GM12878 (cell line): Measurements from ENCODE around the gene RARG. TPM values are rescaled to one million over a fixed set of nuclear protein-coding genes. Genes with fewer than 3 reads are reported as not detected.

Experiments
- CREB1 ChIP-seq: IDR thresholded peaks from 2 replicates; pipeline ENCODE4 v1.6.1; 2012; ENCODE audit warnings: low read depth, mild to moderate bottlenecking, inconsistent platforms
- EGR1 ChIP-seq, 2 experiments: IDR thresholded peaks; 1 replicate in 1 of 2; 2 replicates in 1 of 2; pipeline ENCODE4 v1.6.1; 2011 to 2012; ENCODE audit warnings: low read depth in 2 of 2, low read length in 2 of 2, borderline replicate concordance in 1 of 2, mild to moderate bottlenecking in 1 of 2, moderate library complexity in 1 of 2
- EP300 ChIP-seq, 2 experiments: fragments of 150-350 bp in 1 of 2; IDR thresholded peaks; 2 replicates each; pipeline ENCODE4 v1.6.1; 2011 to 2012; ENCODE audit warnings: low read depth in 2 of 2, low read length in 2 of 2, borderline replicate concordance in 1 of 2, improper control_type of control experiment in 1 of 2, inconsistent platforms in 1 of 2; ENCODE audit not compliant: control insufficient read depth in 1 of 2
- FOS ChIP-seq: IDR thresholded peaks from 3 replicates; pipeline ENCODE4 v1.6.1; 2011; ENCODE audit warnings: borderline replicate concordance; ENCODE audit not compliant: insufficient read length; ENCODE audit errors: extremely low read depth
- GABPA ChIP-seq: IDR thresholded peaks from 2 replicates; pipeline ENCODE4 v1.6.1; 2014; ENCODE audit warnings: antibody characterized with exemption, low read depth, mild to moderate bottlenecking, inconsistent platforms
- GATAD2B ChIP-seq: fragments of 450-650 bp; conservative IDR thresholded peaks from 2 replicates; pipeline ENCODE4 v1.6.1; 2017; ENCODE audit warnings: low read depth, mild to moderate bottlenecking, moderate library complexity
- IKZF1 ChIP-seq: fragments of 450-650 bp; conservative IDR thresholded peaks from 2 replicates; pipeline ENCODE4 v1.6.1; 2017; ENCODE audit warnings: antibody characterized with exemption, mild to moderate bottlenecking
- IKZF2 ChIP-seq, 2 experiments: fragments of 450-650 bp; IDR thresholded peaks; 2 replicates each; pipeline ENCODE4 v1.6.1; 2017; ENCODE audit warnings: mild to moderate bottlenecking in 2 of 2, moderate library complexity in 2 of 2
- IRF4 ChIP-seq: IDR thresholded peaks from 2 replicates; pipeline ENCODE4 v1.6.1; 2011; ENCODE audit warnings: low read depth, low read length
- JUNB ChIP-seq: IDR thresholded peaks from 2 replicates; pipeline ENCODE4 v1.6.1; 2016; ENCODE audit warnings: antibody characterized with exemption, mild to moderate bottlenecking
- MEF2A ChIP-seq: IDR thresholded peaks from 2 replicates; pipeline ENCODE4 v1.6.1; 2011; ENCODE audit warnings: low read depth, mild to moderate bottlenecking, low read length, moderate library complexity; ENCODE audit not compliant: insufficient read depth
- MXI1 ChIP-seq: fragments of 150-350 bp; IDR thresholded peaks from 2 replicates; pipeline ENCODE4 v1.6.1; 2011; ENCODE audit warnings: low read depth, mild to moderate bottlenecking, inconsistent platforms, low read length, improper control_type of control experiment
- MYB ChIP-seq: fragments of 150-350 bp; IDR thresholded peaks from 2 replicates; pipeline ENCODE4 v1.6.1; 2014; ENCODE audit warnings: mild to moderate bottlenecking, low read depth, low read length, borderline replicate concordance
- NFXL1 ChIP-seq: fragments of 450-650 bp; IDR thresholded peaks from 2 replicates; pipeline ENCODE4 v1.6.1; 2017; ENCODE audit warnings: antibody characterized with exemption, mild to moderate bottlenecking, borderline replicate concordance
- NFYA ChIP-seq: IDR thresholded peaks from 2 replicates; pipeline ENCODE4 v1.6.1; 2011; ENCODE audit warnings: low read depth, mild to moderate bottlenecking, low read length, improper control_type of control experiment, borderline replicate concordance
- NR2F1 ChIP-seq: fragments of 450-650 bp; conservative IDR thresholded peaks from 2 replicates; pipeline ENCODE4 v1.6.1; 2017; ENCODE audit warnings: mild to moderate bottlenecking
- PAX8 ChIP-seq: fragments of 450-650 bp; IDR thresholded peaks from 2 replicates; pipeline ENCODE4 v1.6.1; 2017; ENCODE audit warnings: mild to moderate bottlenecking, moderate library complexity
- POLR2A ChIP-seq: IDR thresholded peaks from 2 replicates; pipeline ENCODE4 v1.6.1; 2011; ENCODE audit warnings: low read depth, mild to moderate bottlenecking, low read length
- RAD21 ChIP-seq: IDR thresholded peaks from 2 replicates; pipeline ENCODE4 v1.6.1; 2011; ENCODE audit warnings: mild to moderate bottlenecking, low read depth, low read length, moderate library complexity; ENCODE audit not compliant: insufficient read depth
- RCOR1 ChIP-seq: conservative IDR thresholded peaks from 2 replicates; pipeline ENCODE4 v1.6.1; 2012; ENCODE audit warnings: low read depth, low read length, improper control_type of control experiment
- RELA ChIP-seq: fragments of 450-650 bp; IDR thresholded peaks from 2 replicates; pipeline ENCODE4 v1.8.0; 2014; ENCODE audit warnings: borderline replicate concordance; ENCODE audit not compliant: partially characterized antibody
- SMARCA5 ChIP-seq: fragments of 450-650 bp; IDR thresholded peaks from 2 replicates; pipeline ENCODE4 v1.6.1; 2017; ENCODE audit warnings: mild to moderate bottlenecking
- SREBF1 ChIP-seq: IDR thresholded peaks from 2 replicates; pipeline ENCODE4 v1.6.1; 2012; ENCODE audit warnings: mild to moderate bottlenecking, low read length
- STAT1 ChIP-seq: fragments of 450-650 bp; conservative IDR thresholded peaks from 2 replicates; pipeline ENCODE4 v1.6.1; 2014; ENCODE audit warnings: antibody characterized with exemption, mild to moderate bottlenecking
- SUZ12 ChIP-seq: fragments of 200-600 bp; sonication (generic); IDR thresholded peaks from one replicate; pipeline ENCODE4 v1.6.1; 2018; ENCODE audit warnings: antibody characterized with exemption, mild to moderate bottlenecking; ENCODE audit not compliant: unreplicated experiment
- TBL1XR1 ChIP-seq: IDR thresholded peaks from 2 replicates; pipeline ENCODE4 v1.6.1; 2012; ENCODE audit warnings: low read depth, low read length, improper control_type of control experiment
- ZNF384 ChIP-seq: IDR thresholded peaks from 2 replicates; pipeline ENCODE4 v1.6.1; 2012; ENCODE audit warnings: low read depth, mild to moderate bottlenecking, low read length, improper control_type of control experiment, borderline replicate concordance
- polyA plus RNA-seq, 11 experiments: library from polyadenylated mRNA; depleted of rRNA in 4 of 11; unstranded in 6 of 11; stranded (reverse) in 5 of 11; fragments of >200 nt; fragmentation: Nextera tagmentation in 4 of 11; fragmentation: Illumina TruSeq in 1 of 11; extraction: Ambion mirVana in 4 of 11; extraction: Trizol in 1 of 11; gene quantifications; 1 replicate in 1 of 11; 2 replicates in 10 of 11; pipeline versions ENCODE4 v1.2.1 to v1.2.3, GENCODE V29; 2011 to 2016; ENCODE audit warnings: inconsistent platforms in 2 of 11, missing spikeins in 2 of 11, low read depth in 1 of 11
- total RNA-seq, 4 experiments: library from RNA; depleted of rRNA in 3 of 4; stranded (reverse); fragments of >200 nt in 3 of 4; fragmentation: Illumina TruSeq in 1 of 4; extraction: Trizol in 1 of 4; gene quantifications; 2 replicates each; pipeline versions ENCODE4 v1.2.1 to v1.2.3, GENCODE V29; 2013 to 2021
- TF ChIP-seq, protein P1 (sequence below): IDR thresholded peaks from 2 replicates; pipeline ENCODE4 v1.6.1; 2012; ENCODE audit warnings: low read depth, low read length, improper control_type of control experiment
- TF ChIP-seq, protein P2 (sequence below): fragments of 450-650 bp; IDR thresholded peaks from 2 replicates; pipeline ENCODE4 v1.6.1; 2017; ENCODE audit warnings: mild to moderate bottlenecking

Gene RARG
- total and polyA plus RNA-seq, 10 of the 15 experiments (the other 5 are each of a cell fraction or from before 2014, with no cell fraction given), result 0.27 to 8.1 (median 4.1) TPM

DNA sequence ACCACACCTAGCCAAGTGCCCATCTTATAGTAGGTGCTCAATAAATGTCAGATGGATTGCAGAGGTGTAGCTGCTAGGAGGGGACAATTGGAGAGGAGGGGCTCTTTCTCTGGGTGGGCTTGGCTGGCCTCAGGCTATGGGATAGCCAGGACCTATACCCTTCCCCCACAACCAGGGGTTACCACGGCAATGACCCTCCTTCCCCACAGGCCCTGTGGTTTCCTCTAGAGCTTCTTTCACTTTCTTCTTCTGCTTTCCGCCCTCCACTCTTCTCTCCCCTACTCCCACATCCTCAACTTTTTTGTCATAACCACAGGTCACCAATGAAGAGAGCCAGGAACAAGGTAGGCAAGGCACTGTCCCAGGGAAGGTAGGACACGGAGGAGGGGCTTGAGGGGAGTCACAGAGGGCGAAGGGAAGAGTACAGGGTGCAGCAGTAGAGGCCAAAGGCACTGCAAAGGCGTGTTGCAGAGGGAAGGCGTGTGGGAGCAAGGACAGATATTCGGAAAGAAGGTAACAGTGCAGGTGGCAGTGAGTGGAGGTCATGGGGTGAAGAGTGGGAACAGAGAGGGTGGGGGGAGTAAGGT is 23.0 kb downstream of the RARG start (continued):
- no peak for TF ChIP-seq NFYA
- TF ChIP-seq GABPA, result no peak
- no peak for TF ChIP-seq PAX8
- TF ChIP-seq IRF4, result no peak; the same call in 1 of the 2 replicates
- TF ChIP-seq MYB, result no peak
- peak; percentile 73 for TF ChIP-seq GATAD2B
- TF ChIP-seq RELA, result peak; percentile 36
- TF ChIP-seq RAD21, result 0 out of 2 replicates have a peak, but pooled peaks have one; percentile 4
- TF ChIP-seq IKZF2 (IDR thresholded peaks at IDR 0.05), result peak; percentile 97
- TF ChIP-seq STAT1, result no peak
- TF ChIP-seq ZNF384, result no peak
- TF ChIP-seq SMARCA5, result 0 out of 2 replicates have a peak, but pooled peaks have one; percentile 50
- no peak for TF ChIP-seq SUZ12
- TF ChIP-seq EGR1 (IDR thresholded peaks at IDR 0.05; ENCODE audit: borderline replicate concordance in 1 of 2, low read depth in 2 of 2, low read length in 2 of 2), result peak in 1 of 2 experiments; percentile 47; a peak in 1 of 3 replicates
- 0 out of 2 replicates have a peak, but pooled peaks have one; percentile 37 for TF ChIP-seq RCOR1
- TF ChIP-seq TBL1XR1, result peak; percentile 86
- TF ChIP-seq MXI1, result peak; percentile 86
- peak; percentile 58; the same call in 1 of the 2 replicates for TF ChIP-seq CREB1
- TF ChIP-seq SREBF1, result no peak
- TF ChIP-seq, protein P1, sequence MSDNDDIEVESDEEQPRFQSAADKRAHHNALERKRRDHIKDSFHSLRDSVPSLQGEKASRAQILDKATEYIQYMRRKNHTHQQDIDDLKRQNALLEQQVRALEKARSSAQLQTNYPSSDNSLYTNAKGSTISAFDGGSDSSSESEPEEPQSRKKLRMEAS, result no peak
- peak; percentile 97 for TF ChIP-seq NR2F1
- TF ChIP-seq POLR2A, result peak; percentile 63
- no peak for TF ChIP-seq NFXL1
- peak; percentile 93 for TF ChIP-seq IKZF1
- no peak for TF ChIP-seq JUNB
- TF ChIP-seq, protein P2, sequence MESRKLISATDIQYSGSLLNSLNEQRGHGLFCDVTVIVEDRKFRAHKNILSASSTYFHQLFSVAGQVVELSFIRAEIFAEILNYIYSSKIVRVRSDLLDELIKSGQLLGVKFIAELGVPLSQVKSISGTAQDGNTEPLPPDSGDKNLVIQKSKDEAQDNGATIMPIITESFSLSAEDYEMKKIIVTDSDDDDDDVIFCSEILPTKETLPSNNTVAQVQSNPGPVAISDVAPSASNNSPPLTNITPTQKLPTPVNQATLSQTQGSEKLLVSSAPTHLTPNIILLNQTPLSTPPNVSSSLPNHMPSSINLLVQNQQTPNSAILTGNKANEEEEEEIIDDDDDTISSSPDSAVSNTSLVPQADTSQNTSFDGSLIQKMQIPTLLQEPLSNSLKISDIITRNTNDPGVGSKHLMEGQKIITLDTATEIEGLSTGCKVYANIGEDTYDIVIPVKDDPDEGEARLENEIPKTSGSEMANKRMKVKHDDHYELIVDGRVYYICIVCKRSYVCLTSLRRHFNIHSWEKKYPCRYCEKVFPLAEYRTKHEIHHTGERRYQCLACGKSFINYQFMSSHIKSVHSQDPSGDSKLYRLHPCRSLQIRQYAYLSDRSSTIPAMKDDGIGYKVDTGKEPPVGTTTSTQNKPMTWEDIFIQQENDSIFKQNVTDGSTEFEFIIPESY, result no peak
- TF ChIP-seq MEF2A, result peak; percentile 60; the same call in 1 of the 2 replicates
- TF ChIP-seq FOS, result no peak
- TF ChIP-seq EP300 (IDR thresholded peaks at IDR 0.05; ENCODE audit: borderline replicate concordance in 1 of 2, control insufficient read depth in 1 of 2, low read depth in 2 of 2, low read length in 2 of 2), result peak; percentile 47 to 69; a peak in 3 of 4 replicates
